HUES6 (cell line): Measurements from ENCODE around the gene ZFP82.

ENCODE experiments used
- H3K27ac ChIP-seq: 2 replicates; pipeline ENCODE4 v1.7.0; 2013; ENCODE audit warnings: low read depth, mild to moderate bottlenecking, low read length, inconsistent platforms
- H3K27me3 ChIP-seq: 2 replicates; pipeline ENCODE4 v1.6.1; 2013; ENCODE audit warnings: low read length; ENCODE audit not compliant: control insufficient read depth, insufficient read depth
- H3K36me3 ChIP-seq: 2 replicates; pipeline ENCODE4 v1.6.1; 2013; ENCODE audit warnings: low read length; ENCODE audit not compliant: control insufficient read depth, insufficient read depth
- H3K4me1 ChIP-seq: 2 replicates; pipeline ENCODE4 v1.6.1; 2013; ENCODE audit warnings: low read length; ENCODE audit not compliant: control insufficient read depth, insufficient read depth
- H3K4me3 ChIP-seq: 2 replicates; pipeline ENCODE4 v1.5.1; 2013; ENCODE audit warnings: low read depth, low read length
- H3K9ac ChIP-seq: one replicate; pipeline ENCODE4 v1.6.1; 2013; ENCODE audit warnings: mild to moderate bottlenecking, low read length
- H3K9me3 ChIP-seq: 2 replicates; pipeline ENCODE4 v1.6.1; 2013; ENCODE audit warnings: low read depth, low read length; ENCODE audit not compliant: control insufficient read depth, insufficient read depth

Gene ZFP82

DNA sequence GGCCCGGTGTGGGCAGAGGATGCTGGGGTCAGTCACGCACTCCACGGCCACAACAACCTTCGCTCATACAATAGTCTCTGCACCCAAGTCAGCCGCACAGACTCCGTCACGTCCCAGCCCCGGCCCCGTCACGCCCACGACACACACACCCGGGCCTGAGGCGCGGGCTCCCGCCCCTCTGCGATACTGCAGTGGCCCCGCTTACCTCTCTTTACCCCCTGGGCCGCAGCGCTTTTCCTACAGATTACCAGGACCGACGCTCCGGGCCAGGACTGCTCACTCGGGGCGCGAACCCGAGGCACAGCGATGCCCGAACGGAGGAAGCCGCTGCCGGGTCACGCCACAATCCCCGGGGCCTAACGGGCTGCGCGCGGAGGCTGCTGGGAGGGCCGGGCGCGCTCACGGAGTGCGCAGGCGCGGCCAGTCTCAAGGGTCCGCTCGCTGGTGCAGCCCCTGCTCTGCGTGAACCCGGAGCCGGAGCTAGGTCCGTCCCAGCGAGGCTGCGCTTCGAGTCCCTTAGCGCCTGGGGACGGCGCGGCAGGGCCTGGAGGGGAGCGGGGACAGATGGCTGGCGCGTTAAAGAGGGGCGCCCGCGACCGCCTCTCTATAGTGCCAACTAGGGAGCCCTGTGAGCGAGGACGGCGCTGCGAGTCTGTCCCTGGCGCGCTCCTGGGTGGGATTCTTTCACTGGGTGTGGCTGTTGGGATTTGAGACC, at the start of gene ZFP82:
Gene ZFP82, minus strand, starts transcription at position 358 of the 715 bp plus-strand sequence. CDS start 8,855 bp downstream, outside the sequence.
- peak within 1 kb of the TSS; percentile 50 for H3K9ac ChIP-seq
- peaks cover 24% of the 10 kb centered on the region; the same call in 1 of the 2 replicates for H3K27me3 ChIP-seq
- H3K4me3 ChIP-seq, result peak within 1 kb of the TSS; percentile 82
- no peaks in the 10 kb centered on the region for H3K4me1 ChIP-seq
- peaks cover 7% of the 10 kb centered on the region; the same call in 1 of the 2 replicates for H3K9me3 ChIP-seq
- H3K36me3 ChIP-seq, result no peaks in the 10 kb centered on the region
- 0 out of 2 replicates have a peak within 1 kb of the TSS, but pooled peaks have one; percentile 26 for H3K27ac ChIP-seq

DNA sequence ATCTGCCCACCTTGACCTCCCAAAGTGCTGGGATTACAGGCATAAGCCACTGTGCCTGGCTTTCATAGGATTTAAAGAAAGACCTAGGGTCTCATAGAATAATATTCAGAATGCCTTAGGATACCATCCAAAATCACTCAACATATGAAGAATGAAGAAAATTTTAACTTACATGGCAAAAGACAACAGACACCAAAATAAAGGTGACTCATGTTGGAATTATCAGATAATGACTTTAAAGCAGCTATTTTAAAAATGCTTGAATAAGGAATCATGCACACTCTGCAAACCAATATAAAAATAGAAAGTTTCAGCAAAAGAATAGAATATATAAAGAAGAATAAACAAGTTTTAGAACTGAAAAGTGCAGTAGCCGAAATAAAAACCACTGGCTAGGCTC, 41.6 kb upstream of the ZFP82 start:
- Histone ChIP-seq H3K4me1 (no peaks in the 10 kb centered on the region), H3K27me3 (no peaks in the 10 kb centered on the region), H3K27ac (no peak overlapping the region), H3K9me3 (peaks cover 9% of the 10 kb centered on the region; the same call in 1 of the 2 replicates), H3K9ac (no peak overlapping the region), H3K4me3 (no peak overlapping the region), H3K36me3 (peaks cover 8% of the 10 kb centered on the region; the same call in 1 of the 2 replicates)

DNA sequence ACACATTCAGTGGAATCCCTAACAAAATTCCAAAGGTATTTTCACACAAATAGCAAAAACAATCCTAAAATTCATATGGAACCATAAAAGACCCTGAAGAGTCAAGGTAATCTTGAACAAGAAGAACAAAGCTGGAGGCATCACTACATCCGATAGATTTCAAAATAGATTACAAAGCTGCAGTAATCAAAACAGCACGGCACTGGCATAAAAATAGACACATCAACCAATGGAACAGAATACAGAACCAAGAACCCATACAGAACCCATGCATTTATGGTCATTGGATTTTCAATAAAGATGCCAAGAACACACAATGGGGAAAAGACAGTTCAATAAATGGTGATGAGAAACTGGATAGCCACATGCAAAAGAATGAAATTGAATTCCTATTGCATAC, 38.4 kb upstream of the ZFP82 start:
- H3K4me1 ChIP-seq, result no peaks in the 10 kb centered on the region
- no peaks in the 10 kb centered on the region for H3K27me3 ChIP-seq
- H3K9me3 ChIP-seq, result peaks cover 27% of the 10 kb centered on the region; the same call in 1 of the 2 replicates
- H3K4me3 ChIP-seq, result no peak overlapping the region
- no peak overlapping the region for H3K27ac ChIP-seq
- no peak overlapping the region for H3K9ac ChIP-seq
- peaks cover 20% of the 10 kb centered on the region for H3K36me3 ChIP-seq

DNA sequence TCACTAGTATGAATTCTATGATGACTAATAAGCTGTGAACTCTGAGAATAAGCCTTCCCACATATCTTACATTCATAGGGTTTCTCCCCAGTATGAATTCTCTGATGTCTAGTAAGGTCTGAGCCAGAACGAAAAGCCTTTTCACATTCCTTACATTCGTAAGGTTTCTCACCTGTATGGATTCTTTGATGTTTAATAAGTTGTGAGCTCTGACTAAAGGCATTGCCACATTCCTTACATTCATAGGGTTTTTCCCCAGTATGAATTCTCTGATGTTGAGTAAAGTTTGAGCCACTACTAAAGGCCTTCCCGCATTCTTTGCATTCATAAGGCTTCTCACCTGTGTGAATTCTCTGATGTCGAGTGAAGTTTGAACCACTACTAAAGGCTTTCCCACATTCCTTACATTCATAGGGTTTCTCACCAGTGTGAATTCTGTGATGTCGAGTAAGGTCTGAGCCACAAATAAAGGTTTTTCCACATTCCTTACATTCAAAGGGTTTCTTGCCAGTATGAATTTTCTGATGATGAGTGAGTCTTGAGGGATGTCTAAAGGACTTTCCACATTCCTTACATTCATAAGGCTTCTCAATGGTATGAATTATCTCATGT, 30.7 kb upstream of the ZFP82 start:
- Histone ChIP-seq H3K9ac (no peak overlapping the region), H3K27ac (no peak overlapping the region), H3K4me3 (no peak overlapping the region), H3K9me3 (peaks cover 63% of the 10 kb centered on the region), H3K4me1 (no peaks in the 10 kb centered on the region), H3K27me3 (no peaks in the 10 kb centered on the region), H3K36me3 (peaks cover 45% of the 10 kb centered on the region)

DNA sequence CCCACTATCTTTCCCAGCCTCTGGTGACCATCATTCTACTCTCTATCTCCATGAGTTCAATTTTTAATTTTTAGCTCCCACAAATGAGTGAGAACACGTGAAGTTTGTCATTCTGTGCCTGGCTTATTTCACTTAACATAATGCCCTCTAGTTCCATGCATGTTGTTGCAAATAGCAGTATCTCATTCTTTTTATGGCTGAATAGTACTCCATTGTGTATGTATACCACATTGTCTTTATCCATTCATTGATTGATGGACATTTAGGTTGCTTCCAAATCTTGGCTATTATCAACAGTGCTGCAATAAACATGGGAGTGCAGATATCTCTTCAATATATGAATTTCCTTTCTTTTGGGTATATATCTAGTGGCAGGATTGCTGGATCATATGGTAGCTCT, 22.9 kb upstream of the ZFP82 start:
- Histone ChIP-seq H3K9ac (no peak overlapping the region), H3K36me3 (no peaks in the 10 kb centered on the region), H3K4me1 (no peaks in the 10 kb centered on the region), H3K27ac (no peak overlapping the region), H3K4me3 (no peak overlapping the region), H3K27me3 (no peaks in the 10 kb centered on the region), H3K9me3 (peaks cover 24% of the 10 kb centered on the region)

DNA sequence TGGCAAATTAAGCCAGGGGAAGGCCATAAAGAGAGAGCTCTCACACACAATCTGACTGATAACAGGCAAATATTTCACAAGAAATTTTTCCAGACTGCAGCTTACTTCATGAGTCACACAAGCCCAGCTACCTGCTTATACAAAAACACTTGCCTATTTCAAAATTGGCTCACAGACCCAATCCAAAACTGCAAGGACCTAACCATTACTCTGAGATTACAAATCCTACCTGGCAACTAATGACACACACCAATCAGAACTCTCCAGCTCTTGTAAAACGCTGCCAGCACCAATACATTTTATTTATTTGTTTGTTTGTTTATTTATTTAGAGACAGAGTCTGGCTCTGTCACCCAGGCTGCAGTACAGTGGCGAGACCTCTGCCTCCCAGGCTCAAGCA, 18.1 kb upstream of the ZFP82 start:
- Histone ChIP-seq H3K27me3 (no peaks in the 10 kb centered on the region), H3K27ac (no peak overlapping the region), H3K9me3 (peaks cover 9% of the 10 kb centered on the region; the same call in 1 of the 2 replicates), H3K4me1 (no peaks in the 10 kb centered on the region), H3K4me3 (no peak overlapping the region), H3K36me3 (no peaks in the 10 kb centered on the region), H3K9ac (no peak overlapping the region)

DNA sequence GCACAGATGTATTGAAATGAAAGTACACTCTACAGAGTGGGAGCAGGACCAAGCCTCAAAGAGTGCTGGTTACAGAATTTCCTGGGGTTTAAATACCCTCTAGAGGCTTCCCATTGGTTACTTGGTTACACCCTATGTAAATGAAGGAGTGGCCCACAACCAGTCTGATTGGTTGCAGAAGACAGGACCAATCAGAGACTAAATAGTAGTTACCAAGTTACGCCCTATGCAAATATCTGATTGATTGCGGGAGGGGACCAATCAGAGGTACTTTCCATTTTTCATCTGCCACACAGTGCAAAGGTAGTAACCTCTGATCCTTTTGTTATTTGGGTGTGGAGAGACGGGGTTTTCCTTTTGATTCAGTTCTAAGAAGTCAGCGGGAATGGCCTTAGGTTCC, 5.5 kb upstream of the ZFP82 start:
- Histone ChIP-seq H3K27ac (no peak overlapping the region), H3K27me3 (peaks cover 22% of the 10 kb centered on the region; the same call in 1 of the 2 replicates), H3K9ac (no peak overlapping the region), H3K4me1 (no peaks in the 10 kb centered on the region), H3K36me3 (no peaks in the 10 kb centered on the region), H3K9me3 (peaks cover 18% of the 10 kb centered on the region; the same call in 1 of the 2 replicates), H3K4me3 (no peak overlapping the region)

DNA sequence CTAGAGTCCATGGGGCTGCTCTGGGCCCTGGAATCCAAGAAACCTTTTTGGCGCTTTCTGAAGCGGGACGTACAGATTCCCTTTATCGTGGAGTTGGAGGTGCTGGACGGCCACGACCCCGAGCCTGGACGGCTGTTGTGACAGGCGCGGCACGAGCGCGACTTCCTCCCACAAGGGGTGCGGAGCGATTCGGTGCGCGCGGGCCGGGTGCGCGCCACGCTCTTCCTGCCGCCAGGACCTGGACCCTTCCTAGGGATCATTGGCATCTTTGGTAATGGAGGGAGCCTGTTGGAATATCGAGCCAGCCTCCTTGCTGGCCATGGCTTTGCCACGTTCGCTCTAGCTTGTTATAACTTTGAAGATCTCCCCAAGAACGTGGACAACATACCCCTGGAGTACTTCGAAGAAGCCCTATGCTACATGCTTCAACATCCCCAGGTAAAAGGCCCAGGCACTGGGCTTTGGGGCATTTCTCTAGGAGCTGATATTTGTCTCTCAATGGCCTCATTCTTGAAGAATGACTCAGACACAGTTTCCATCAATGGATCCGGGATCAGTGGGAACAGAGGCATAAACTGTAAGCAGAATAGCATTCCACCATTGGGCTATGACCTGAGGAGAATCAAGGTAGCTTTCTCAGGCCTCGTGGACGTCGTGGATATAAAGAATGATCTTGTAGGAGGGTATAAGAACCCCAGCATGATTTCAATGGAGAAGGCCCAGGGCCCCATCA, 3.5 kb upstream of the ZFP82 start:
- Histone ChIP-seq H3K9me3 (peaks cover 18% of the 10 kb centered on the region; the same call in 1 of the 2 replicates), H3K27me3 (peaks cover 24% of the 10 kb centered on the region; the same call in 1 of the 2 replicates), H3K27ac (no peak overlapping the region), H3K4me3 (peak overlapping the region; percentile 60; the same call in 1 of the 2 replicates), H3K9ac (no peak overlapping the region), H3K36me3 (no peaks in the 10 kb centered on the region), H3K4me1 (no peaks in the 10 kb centered on the region)

DNA sequence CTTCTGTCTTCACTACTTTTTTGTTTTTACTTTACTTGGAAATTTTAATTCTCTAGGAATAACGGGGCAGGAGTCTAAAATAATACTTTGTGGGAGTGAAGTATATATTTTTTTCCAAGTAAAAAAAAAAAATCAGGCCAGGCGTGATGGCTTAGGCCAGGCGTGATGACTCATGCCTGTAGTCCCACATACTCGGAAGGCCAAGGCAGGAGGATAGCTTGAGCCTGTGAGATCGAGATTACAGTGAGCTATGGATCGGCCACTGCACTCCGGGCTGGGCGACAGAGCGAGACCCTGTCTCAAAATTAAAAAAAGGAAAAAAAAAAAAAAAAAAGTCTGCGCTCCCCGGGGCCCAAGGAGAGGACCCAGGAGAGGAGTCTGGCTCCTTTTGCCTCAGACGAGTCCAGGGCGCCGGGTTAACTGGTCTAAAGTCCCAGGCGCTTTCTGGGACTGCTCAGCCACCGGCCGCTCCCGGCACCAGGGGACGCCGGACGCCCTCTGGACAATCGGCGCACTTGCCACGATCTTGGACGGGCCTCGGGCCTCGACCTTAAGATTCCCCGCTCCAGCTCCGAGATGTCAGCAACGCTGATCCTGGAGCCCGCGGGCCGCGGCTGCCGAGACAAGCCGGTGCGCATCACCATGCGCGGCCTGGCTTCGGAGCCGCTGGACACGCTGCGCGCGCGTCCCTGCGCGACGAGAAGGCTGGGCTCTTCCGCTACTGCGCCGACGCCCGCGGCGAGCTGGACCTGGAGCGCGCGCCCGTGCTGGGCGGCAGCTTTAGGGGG, 2.7 kb upstream of the ZFP82 start:
- no peak overlapping the region for H3K27ac ChIP-seq
- H3K36me3 ChIP-seq, result no peaks in the 10 kb centered on the region
- H3K4me3 ChIP-seq, result peak overlapping the region; percentile 60; the same call in 1 of the 2 replicates
- H3K9ac ChIP-seq, result no peak overlapping the region
- H3K27me3 ChIP-seq, result peaks cover 24% of the 10 kb centered on the region; the same call in 1 of the 2 replicates
- no peaks in the 10 kb centered on the region for H3K4me1 ChIP-seq
- peaks cover 14% of the 10 kb centered on the region; the same call in 1 of the 2 replicates for H3K9me3 ChIP-seq

DNA sequence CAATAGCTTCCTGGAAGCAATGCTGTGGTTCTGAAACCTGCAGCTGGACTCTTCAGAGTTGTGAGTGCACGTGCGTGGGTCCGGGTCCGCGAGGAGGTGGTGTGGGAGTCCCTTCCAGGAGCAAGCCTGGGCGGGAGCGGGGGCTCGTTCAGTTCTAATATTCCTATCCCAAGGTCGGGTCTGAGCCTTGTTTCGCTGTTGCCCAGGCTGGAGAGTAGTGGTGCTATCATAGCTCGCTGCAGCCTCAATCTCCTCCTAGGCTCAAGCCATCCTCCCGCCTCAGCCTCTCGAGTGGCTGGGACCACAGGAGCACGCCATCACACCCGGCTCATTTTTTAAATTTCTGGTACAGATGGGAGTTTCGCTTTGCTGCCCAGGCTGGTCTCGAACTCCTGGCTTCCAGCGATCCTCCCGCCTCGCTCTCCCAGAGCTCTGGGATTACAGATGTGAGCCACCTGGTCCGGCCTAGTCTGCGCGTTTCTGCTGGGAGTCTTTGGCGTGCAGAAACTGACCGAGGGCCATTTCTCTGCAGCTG, 625 bp downstream of the ZFP82 start:
- Histone ChIP-seq H3K4me3 (peak overlapping the region; percentile 82), H3K36me3 (no peaks in the 10 kb centered on the region; the same call in 1 of the 2 replicates), H3K9ac (peak overlapping the region; percentile 50), H3K27me3 (peaks cover 24% of the 10 kb centered on the region; the same call in 1 of the 2 replicates), H3K9me3 (peaks cover 11% of the 10 kb centered on the region; the same call in 1 of the 2 replicates), H3K4me1 (no peaks in the 10 kb centered on the region), H3K27ac (no peak overlapping the region)
